Measurements from ENCODE around the gene ANK2.

DNA sequence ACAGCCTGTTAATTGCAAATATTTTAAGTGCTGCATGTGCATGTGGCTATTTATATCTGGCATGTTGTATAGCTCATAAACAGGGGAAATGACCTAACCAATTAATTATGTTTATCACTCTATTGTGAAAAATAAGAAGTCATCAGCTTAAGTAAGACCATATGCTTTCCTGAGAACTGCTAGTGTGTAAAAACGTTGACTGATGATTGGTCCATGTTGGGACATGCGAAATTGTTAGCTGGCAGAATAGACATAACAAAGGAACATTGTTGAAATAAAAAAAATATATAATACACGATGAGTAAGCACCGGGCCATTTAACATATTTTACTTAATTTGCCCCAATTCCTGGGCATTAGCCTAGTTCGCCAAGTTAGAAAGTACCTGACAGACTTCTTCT, 207.5 kb downstream of the ANK2 start:
- TF ChIP-seq, protein P1, sequence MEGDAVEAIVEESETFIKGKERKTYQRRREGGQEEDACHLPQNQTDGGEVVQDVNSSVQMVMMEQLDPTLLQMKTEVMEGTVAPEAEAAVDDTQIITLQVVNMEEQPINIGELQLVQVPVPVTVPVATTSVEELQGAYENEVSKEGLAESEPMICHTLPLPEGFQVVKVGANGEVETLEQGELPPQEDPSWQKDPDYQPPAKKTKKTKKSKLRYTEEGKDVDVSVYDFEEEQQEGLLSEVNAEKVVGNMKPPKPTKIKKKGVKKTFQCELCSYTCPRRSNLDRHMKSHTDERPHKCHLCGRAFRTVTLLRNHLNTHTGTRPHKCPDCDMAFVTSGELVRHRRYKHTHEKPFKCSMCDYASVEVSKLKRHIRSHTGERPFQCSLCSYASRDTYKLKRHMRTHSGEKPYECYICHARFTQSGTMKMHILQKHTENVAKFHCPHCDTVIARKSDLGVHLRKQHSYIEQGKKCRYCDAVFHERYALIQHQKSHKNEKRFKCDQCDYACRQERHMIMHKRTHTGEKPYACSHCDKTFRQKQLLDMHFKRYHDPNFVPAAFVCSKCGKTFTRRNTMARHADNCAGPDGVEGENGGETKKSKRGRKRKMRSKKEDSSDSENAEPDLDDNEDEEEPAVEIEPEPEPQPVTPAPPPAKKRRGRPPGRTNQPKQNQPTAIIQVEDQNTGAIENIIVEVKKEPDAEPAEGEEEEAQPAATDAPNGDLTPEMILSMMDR (IDR thresholded peaks at IDR 0.05; ENCODE audit: low read depth, low read length): no peak
- no peak for TF ChIP-seq POLR2A (IDR thresholded peaks at IDR 0.05; ENCODE audit: extremely low read depth, insufficient read length)
- TF ChIP-seq, protein P2, sequence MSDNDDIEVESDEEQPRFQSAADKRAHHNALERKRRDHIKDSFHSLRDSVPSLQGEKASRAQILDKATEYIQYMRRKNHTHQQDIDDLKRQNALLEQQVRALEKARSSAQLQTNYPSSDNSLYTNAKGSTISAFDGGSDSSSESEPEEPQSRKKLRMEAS (IDR thresholded peaks at IDR 0.05; ENCODE audit: low read depth, low read length): no peak
